ENCODE results near the gene ZCCHC9.

DNA sequence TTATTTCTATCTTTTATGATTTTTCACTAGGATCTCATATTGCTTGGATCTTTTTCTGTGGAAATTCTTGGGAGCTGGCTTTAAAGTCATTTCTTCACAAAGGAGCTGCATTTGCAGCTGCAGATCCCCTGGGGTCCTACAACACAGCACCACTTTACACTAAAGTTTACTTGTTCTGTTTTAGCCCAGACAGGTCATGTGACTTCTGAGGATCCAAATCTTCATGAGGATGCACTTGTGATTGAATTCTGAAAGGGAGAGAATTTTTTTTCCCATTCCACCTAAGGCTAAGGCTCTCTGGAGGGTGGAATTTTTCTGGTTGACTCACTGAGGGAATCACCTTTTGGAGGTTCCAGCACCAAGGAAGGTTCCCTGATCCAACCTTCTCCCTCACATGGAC is 49.1 kb downstream of the ZCCHC9 start:
- TF ChIP-seq, protein P1, sequence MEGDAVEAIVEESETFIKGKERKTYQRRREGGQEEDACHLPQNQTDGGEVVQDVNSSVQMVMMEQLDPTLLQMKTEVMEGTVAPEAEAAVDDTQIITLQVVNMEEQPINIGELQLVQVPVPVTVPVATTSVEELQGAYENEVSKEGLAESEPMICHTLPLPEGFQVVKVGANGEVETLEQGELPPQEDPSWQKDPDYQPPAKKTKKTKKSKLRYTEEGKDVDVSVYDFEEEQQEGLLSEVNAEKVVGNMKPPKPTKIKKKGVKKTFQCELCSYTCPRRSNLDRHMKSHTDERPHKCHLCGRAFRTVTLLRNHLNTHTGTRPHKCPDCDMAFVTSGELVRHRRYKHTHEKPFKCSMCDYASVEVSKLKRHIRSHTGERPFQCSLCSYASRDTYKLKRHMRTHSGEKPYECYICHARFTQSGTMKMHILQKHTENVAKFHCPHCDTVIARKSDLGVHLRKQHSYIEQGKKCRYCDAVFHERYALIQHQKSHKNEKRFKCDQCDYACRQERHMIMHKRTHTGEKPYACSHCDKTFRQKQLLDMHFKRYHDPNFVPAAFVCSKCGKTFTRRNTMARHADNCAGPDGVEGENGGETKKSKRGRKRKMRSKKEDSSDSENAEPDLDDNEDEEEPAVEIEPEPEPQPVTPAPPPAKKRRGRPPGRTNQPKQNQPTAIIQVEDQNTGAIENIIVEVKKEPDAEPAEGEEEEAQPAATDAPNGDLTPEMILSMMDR (IDR thresholded peaks at IDR 0.05): no peak
- TF ChIP-seq EP300 (IDR thresholded peaks at IDR 0.05): no peak

All from ovary (tissue), 3 donors.